Activated naive CD8-positive, alpha-beta T cell treated with anti-CD3 and anti-CD28 coated beads, Interleukin-2, amount 50 U/mL, for 24 hours (primary cell): ENCODE data around the gene KIAA0586.
A peak's percentile ranks its signal among the peaks of the same experiment; 100 is the strongest.
"Not testable (repeated sequence)": the region's sequence is repeated elsewhere in the genome, so short reads cannot be mapped to it uniquely, and the experiment has no call there.

Experiments
- ATAC-seq: fragments of 150-1000 bp; cut with Tn5 transposase; one replicate; pipeline ENCODE4 v1.10.0; 2021
- DNase-seq: peaks from one replicate; pipeline ENCODE4 v3.0.0; 2021
- H3K27ac Mint-ChIP-seq: one replicate; pipeline ENCODE4 v1.8.0; 2021; ENCODE audit warnings: mild to moderate bottlenecking, mixed read lengths
- H3K27me3 Mint-ChIP-seq: one replicate; pipeline ENCODE4 v1.8.0; 2021; ENCODE audit warnings: mixed read lengths
- H3K36me3 Mint-ChIP-seq: one replicate; pipeline ENCODE4 v1.8.0; 2021; ENCODE audit warnings: low read depth, mixed read lengths
- H3K4me1 Mint-ChIP-seq: one replicate; pipeline ENCODE4 v1.8.0; 2021; ENCODE audit warnings: mixed read lengths
- H3K4me3 Mint-ChIP-seq: one replicate; pipeline ENCODE4 v1.8.0; 2021; ENCODE audit warnings: mild to moderate bottlenecking, moderate library complexity, mixed read lengths
- H3K9me3 Mint-ChIP-seq: one replicate; pipeline ENCODE4 v1.8.0; 2021; ENCODE audit warnings: mixed read lengths

The KIAA0586 gene

DNA sequence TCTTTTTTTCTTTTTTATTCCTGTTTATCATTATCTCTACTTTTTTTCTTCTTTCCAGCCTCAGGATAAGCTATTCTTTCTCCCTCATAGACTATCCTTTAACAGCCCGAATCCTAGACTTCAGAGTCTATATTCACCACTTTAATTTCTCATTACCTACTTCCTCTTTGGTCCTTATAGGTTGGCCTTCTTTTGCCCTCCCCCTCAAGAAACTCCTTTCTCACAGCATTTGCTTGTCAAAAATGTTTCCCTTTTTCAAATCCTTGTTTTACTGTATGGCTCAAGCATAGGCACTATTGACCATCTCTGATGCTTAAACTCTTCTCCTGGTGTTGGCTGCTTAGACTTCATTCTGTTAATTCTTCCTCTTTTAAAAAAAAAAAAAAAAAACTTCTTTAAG, 52.5 kb downstream of the KIAA0586 start:
- Mint-ChIP-seq H3K4me1 (no peaks in the 10 kb centered on the region), H3K27me3 (no peaks in the 10 kb centered on the region), H3K36me3 (peaks cover 7% of the 10 kb centered on the region), H3K9me3 (no peaks in the 10 kb centered on the region), H3K4me3 (no peak overlapping the region), H3K27ac (no peak overlapping the region)
- DNase-seq (no peak), ATAC-seq (no peak)

DNA sequence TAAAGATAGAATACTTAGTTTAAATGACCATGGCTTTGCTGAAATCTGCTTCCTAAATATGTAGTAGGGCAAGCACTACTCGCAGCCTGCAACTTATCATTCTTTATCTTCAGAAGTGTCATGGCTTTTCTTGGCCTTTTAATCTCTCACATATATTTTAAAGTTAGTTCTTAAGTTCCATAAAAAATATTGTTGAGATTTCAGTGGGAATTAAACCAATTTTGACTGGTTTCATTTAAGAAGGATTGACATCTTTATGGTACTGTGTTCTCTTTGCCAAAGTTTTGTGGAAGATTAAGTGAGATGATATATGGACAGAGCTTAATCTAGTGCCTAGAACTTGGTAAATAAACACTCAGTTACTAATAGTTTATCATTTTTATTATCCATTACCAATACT, 56.7 kb downstream of the KIAA0586 start:
- Mint-ChIP-seq H3K9me3 (no peaks in the 10 kb centered on the region), H3K4me1 (peaks cover 8% of the 10 kb centered on the region), H3K36me3 (peaks cover 16% of the 10 kb centered on the region), H3K27ac (no peak overlapping the region), H3K4me3 (no peak overlapping the region), H3K27me3 (no peaks in the 10 kb centered on the region)
- no peak for ATAC-seq
- no peak for DNase-seq

DNA sequence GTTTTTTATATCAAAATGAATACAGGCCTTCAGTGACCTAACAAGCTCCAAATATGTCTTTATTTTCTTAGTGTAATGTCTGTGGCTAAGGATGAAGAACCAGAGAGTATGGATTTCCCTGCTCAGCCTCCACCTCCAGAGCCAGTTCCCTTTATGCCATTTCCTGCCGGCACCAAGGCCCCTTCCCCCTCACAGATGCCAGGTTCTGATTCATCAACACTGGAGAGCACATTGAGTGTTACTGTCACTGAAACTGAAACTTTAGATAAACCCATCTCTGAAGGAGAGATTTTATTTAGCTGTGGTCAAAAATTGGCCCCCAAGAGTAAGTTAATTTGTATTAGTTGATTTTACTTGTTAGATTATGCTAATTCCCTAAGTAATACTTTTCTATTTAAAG, 61.0 kb downstream of the KIAA0586 start:
- H3K4me1 Mint-ChIP-seq, result peaks cover 8% of the 10 kb centered on the region
- ATAC-seq (no peak), DNase-seq (no peak)
- no peak overlapping the region for H3K27ac Mint-ChIP-seq
- no peaks in the 10 kb centered on the region for H3K9me3 Mint-ChIP-seq
- H3K4me3 Mint-ChIP-seq, result no peak overlapping the region
- no peaks in the 10 kb centered on the region for H3K27me3 Mint-ChIP-seq
- H3K36me3 Mint-ChIP-seq, result peaks cover 19% of the 10 kb centered on the region

DNA sequence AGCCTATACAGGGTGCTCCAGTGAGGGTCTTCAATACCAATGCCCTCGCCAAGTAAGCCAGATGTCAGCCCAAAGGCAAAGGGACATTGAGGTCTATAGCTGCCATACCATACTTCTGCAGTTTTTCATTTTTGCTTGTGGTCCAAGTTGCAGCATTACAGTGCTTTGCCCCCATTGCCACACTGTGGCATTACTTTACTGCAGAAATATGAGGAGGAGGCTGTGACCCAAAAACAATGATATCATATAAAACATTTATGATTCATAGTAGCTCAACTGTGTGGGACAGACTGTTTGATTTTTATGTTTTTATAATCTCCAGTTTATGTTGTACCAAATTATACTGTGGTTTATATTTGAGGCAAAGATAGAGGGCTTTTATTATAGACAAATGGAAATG, 64.1 kb downstream of the KIAA0586 start:
- H3K9me3 Mint-ChIP-seq, result no peaks in the 10 kb centered on the region
- no peak for ATAC-seq
- H3K27ac Mint-ChIP-seq, result no peak overlapping the region
- no peak overlapping the region for H3K4me3 Mint-ChIP-seq
- H3K36me3 Mint-ChIP-seq, result peaks cover 11% of the 10 kb centered on the region
- no peak for DNase-seq
- peaks cover 8% of the 10 kb centered on the region for H3K4me1 Mint-ChIP-seq
- no peaks in the 10 kb centered on the region for H3K27me3 Mint-ChIP-seq

DNA sequence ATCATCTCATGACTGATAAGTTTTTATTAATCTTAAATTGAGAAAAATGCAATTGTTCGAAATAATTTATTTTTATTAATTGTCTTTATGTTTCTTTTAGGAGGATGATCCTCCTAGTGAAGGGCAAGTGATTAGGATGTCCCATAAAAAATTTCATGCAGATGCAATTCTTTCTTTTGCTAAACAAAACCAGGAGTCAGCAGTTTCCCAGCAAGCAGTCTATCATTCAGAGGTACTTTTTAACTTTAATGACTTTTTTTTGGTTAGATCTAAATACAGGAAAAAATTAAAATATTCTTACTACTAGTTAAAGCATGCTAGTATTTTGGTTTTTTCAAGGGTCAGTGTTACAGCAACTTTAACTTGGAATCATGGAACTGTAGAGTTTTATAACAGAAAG, 64.5 kb downstream of the KIAA0586 start:
- Mint-ChIP-seq H3K4me1 (peaks cover 8% of the 10 kb centered on the region), H3K27me3 (no peaks in the 10 kb centered on the region), H3K4me3 (no peak overlapping the region), H3K27ac (no peak overlapping the region), H3K9me3 (no peaks in the 10 kb centered on the region), H3K36me3 (peaks cover 9% of the 10 kb centered on the region)
- no peak for DNase-seq
- ATAC-seq, result no peak

DNA sequence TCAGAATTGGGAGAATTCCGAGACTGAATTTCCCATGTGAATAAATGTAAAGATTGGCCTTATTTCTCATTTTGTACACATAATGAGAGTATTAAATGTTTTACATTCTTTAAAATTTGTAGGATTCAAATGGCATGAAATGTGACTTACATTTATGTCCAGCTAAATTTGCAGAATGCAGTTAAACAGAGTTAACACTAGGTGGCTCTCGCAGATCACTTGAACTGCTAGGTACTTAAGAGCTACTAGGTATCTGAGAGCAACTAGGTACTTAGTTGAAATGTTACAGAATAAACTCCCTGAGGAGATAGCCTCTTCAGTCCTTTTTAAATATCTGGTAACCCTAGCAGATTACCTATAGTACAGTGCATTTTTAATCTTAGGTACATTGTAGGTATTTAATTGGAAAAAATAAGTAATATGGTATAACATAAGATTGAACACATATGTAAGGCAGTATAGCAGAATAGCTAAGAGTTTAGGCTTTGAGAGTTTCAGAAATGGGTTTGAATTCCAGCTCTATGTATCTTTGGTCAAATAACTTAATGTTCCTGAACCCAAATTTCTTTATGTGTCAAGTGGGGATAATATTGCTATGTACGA, 73.8 kb downstream of the KIAA0586 start:
- Mint-ChIP-seq H3K4me1 (no peaks in the 10 kb centered on the region), H3K27me3 (no peaks in the 10 kb centered on the region), H3K4me3 (no peak overlapping the region), H3K27ac (no peak overlapping the region), H3K9me3 (no peaks in the 10 kb centered on the region), H3K36me3 (peaks cover 5% of the 10 kb centered on the region)
- DNase-seq (peak; percentile 4), ATAC-seq (no peak)

DNA sequence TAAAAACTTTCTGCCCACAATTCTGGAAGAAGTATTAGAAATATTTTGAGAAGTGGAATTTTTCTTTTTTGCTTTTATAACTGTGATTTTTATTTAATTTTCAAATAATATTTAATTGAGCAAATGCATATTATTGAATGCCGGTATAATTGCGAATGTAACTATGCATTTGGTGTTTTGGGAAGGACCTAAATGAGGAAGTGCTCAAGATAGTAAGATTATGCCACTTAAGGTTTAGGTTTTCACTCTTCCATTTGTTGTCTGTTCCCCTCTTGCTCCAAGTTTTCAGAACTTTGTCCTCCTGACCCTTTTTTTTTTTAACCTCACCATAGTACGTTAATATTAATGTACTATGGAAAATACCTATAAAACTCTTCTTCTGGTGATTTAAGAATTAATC, 85.8 kb downstream of the KIAA0586 start:
- Mint-ChIP-seq H3K36me3 (peaks cover 45% of the 10 kb centered on the region), H3K4me1 (no peaks in the 10 kb centered on the region), H3K27me3 (no peaks in the 10 kb centered on the region), H3K4me3 (no peak overlapping the region), H3K27ac (no peak overlapping the region), H3K9me3 (peaks cover 3% of the 10 kb centered on the region)
- no peak for DNase-seq
- no peak for ATAC-seq

DNA sequence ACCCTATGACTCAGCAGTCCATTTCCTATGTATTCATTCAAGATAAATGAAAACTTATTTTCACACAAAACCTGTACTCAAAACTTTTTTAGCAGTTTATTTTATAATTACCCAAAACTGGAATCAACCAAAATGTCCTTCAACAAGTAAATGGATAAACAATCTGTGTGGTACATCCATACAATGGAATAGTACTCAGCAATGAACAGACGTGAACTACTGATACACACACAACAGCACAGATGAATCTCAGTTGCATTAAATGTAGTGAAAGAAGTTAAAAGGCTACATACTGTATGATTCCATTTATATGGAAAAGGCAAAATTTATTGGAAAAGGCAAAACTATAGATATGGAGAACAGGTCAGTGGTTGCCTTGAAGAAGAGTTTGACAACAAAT, 90.1 kb downstream of the KIAA0586 start:
- Mint-ChIP-seq H3K27ac (no peak overlapping the region), H3K4me3 (no peak overlapping the region), H3K4me1 (no peaks in the 10 kb centered on the region), H3K36me3 (peaks cover 55% of the 10 kb centered on the region), H3K9me3 (peaks cover 3% of the 10 kb centered on the region), H3K27me3 (no peaks in the 10 kb centered on the region)
- no peak for ATAC-seq
- no peak for DNase-seq

DNA sequence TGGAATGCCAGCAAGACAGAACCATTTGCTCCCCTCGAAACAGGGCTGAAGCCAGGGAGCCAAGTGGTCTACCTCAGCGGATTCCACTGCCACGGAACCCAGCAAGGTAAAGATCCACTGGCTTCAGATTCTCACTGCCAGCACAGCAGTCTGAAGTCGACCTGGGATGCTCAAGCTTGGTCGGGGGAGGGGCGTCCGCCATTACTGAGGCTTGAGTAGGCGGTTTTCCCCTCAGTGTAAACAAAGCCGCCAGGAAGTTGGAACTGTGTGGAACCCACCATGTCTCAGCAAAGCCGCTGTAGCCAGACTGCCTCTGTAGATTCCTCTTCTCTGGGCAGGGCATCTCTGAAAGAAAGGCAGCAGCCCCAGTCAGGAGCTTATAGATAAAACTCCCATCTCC, 98.2 kb downstream of the KIAA0586 start:
- Mint-ChIP-seq H3K36me3 (peaks cover 18% of the 10 kb centered on the region), H3K9me3 (peaks cover 19% of the 10 kb centered on the region)
- ATAC-seq, H3K27ac Mint-ChIP-seq, H3K4me3 Mint-ChIP-seq, H3K27me3 Mint-ChIP-seq, H3K4me1 Mint-ChIP-seq, DNase-seq: not testable (repeated sequence)

DNA sequence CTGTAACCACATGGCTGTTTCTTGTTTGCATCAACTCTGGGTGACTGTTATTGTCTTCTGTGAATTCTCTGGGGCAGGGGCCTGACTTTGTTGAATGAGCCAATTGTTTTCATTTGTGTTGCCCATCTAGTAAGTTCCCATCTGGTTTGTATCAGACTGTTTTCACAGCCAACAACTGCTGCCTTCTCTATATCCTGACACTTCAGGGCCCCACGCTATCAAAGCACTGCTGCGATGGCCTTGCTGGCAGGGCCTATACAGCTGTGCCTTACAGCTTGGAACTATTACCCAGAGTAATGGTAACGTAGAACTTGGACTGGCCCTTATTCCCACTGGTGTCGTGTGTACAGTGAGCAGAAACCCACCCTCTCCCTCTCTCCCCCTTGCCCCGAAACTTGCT, 105.9 kb downstream of the KIAA0586 start:
- DNase-seq (no peak), ATAC-seq (no peak)
- Mint-ChIP-seq H3K4me1 (no peaks in the 10 kb centered on the region), H3K4me3 (no peak overlapping the region), H3K27me3 (no peaks in the 10 kb centered on the region), H3K27ac (no peak overlapping the region), H3K9me3 (peaks cover 14% of the 10 kb centered on the region), H3K36me3 (peaks cover 6% of the 10 kb centered on the region)

DNA sequence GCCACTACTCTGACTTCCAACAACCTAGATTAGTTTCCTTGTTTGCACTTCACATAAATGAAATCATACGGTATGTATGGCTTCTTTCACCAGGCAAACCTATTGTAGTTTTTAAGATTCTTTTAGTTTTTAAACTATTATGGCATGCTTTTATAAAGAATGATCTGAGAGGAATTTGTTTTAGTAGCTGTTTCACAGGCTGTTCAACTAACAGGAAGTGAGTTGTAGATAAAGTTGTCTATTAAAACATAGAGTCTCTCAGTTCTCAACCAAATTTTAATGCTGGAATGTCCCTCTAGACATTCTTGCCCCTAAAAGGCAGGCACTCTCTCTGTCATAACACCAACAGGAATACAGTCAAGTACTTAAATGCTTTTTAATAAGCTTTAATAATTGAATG, 107.5 kb downstream of the KIAA0586 start:
- DNase-seq, result no peak
- Mint-ChIP-seq H3K27me3 (no peaks in the 10 kb centered on the region), H3K4me3 (no peak overlapping the region), H3K27ac (no peak overlapping the region), H3K4me1 (no peaks in the 10 kb centered on the region), H3K9me3 (peaks cover 3% of the 10 kb centered on the region), H3K36me3 (peaks cover 6% of the 10 kb centered on the region)
- no peak for ATAC-seq

DNA sequence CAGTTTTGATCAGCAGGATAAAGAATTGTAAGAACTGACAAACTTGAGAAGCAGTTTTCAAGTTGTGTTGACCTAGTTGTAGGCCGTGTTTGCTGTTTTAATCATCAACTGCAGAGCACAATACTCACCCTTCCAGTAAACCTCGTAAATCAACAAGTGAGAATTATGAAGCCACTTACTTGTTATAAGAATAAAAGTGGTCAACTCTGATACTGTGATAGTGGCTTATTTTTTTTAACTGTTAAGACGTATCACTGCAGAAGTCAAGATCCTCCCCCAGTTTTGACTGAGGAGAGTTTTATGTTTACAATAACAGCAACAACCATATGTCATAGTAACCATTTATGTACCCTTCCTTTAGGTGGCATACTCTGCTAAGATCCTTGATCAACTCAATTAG, 109.5 kb downstream of the KIAA0586 start:
- H3K4me1 Mint-ChIP-seq, result no peaks in the 10 kb centered on the region
- ATAC-seq (no peak), DNase-seq (no peak)
- no peak overlapping the region for H3K4me3 Mint-ChIP-seq
- peaks cover 3% of the 10 kb centered on the region for H3K9me3 Mint-ChIP-seq
- no peak overlapping the region for H3K27ac Mint-ChIP-seq
- H3K27me3 Mint-ChIP-seq, result no peaks in the 10 kb centered on the region
- peaks cover 8% of the 10 kb centered on the region for H3K36me3 Mint-ChIP-seq

DNA sequence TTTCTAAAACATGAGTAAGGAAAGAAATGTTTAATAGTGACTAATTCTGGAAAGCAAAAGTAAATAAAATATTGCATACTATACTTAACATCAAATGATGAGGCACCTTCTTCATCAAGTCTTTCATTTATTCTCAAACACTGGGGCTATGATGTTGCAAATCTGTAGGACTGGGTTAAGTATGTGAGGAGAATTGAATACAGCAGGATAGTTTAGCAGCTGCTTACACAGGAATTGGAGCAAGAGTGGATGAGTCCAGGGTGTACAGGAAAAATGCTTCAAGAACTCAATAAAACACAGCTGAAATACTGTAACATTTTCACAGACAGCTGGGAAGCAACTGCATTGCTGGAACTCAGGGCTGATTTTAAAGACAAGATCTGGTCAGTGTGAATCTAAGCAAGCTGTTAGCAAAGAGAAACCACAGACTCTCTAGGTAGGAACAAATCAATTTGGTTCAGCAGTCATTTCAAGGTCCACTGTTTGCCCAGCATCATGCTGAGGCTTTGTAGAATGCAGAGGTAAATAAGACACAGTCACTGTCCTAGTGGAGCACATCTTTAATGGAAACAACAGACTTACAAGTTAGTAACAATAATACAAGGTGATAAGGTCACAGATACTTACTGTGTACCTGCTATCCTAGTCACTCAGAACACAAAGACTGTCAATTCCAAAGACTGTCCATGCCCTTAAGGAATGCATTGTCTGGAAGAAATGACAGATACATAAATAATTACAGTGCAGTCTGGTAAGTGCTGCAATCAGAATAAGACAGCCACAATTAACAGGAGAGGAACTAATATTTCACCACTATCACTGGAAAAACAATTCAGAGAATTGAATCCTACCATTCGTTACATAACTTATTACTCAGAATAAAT, 113.5 kb downstream of the KIAA0586 start:
- DNase-seq (no peak), ATAC-seq (no peak)
- Mint-ChIP-seq H3K4me3 (no peak overlapping the region), H3K36me3 (peaks cover 22% of the 10 kb centered on the region), H3K4me1 (no peaks in the 10 kb centered on the region), H3K27ac (no peak overlapping the region), H3K9me3 (peaks cover 3% of the 10 kb centered on the region), H3K27me3 (no peaks in the 10 kb centered on the region)

DNA sequence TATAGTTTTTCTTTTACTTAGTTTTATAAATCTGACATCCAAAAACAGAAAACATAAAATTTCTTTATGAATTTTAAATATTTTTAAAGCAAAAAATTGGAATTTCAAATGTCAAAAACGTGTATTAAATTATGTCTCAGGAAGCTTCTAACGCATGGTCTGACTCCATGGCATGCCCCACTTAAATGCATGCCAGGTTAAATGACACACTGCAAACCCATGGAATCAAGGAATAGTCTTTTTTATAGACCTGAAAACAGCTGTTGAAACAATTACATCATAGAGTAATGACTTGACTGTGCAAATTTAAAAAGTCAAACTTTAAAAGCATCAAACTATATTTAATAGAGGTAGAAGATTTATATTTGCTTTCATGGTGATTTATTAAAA, 114.1 kb downstream of the KIAA0586 start:
- Mint-ChIP-seq H3K27ac (no peak overlapping the region), H3K4me1 (no peaks in the 10 kb centered on the region), H3K9me3 (no peaks in the 10 kb centered on the region), H3K27me3 (no peaks in the 10 kb centered on the region), H3K4me3 (no peak overlapping the region), H3K36me3 (peaks cover 20% of the 10 kb centered on the region)
- DNase-seq (no peak), ATAC-seq (no peak)

DNA sequence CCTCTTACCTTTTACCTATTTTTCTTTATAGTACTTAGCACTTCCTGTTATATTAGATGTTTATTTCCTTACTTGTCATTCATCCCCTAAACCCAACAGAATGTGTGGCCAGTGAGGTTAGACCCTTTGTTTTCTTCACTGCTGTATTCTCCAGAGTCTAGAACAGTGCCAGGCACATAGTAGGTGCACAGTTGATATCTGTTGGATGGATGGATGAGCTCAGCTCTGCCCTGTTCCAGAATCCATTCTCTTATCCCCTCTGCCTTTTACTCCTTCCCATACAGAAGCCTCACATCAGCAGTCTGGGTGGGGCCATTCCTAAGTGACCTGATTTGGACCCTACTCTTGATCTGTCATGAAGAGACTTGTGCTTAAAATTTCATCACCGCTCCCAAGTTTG, 115.7 kb downstream of the KIAA0586 start:
- Mint-ChIP-seq H3K9me3 (no peaks in the 10 kb centered on the region), H3K4me3 (no peak overlapping the region), H3K4me1 (no peaks in the 10 kb centered on the region), H3K36me3 (peaks cover 16% of the 10 kb centered on the region), H3K27ac (no peak overlapping the region), H3K27me3 (no peaks in the 10 kb centered on the region)
- no peak for ATAC-seq
- no peak for DNase-seq
